HG02763 (cell line): Measurements from ENCODE around the gene OARD1.

Experiments used
- ATAC-seq: cut with Tn5 transposase; IDR thresholded peaks from one replicate; pipeline ENCODE4 v1.9.1; 2021; ENCODE audit warnings: mild to moderate bottlenecking, moderate library complexity; ENCODE audit not compliant: unreplicated experiment

OARD1 gene

GRCh38 chr6:41050536-41050935 lies 21.6 kb downstream of the OARD1 start:
- no peak for ATAC-seq

GRCh38 chr6:41049955-41050354 lies 22.2 kb downstream of the OARD1 start:
- no peak for ATAC-seq

- ATAC-seq, result no peak
Observed at GRCh38 chr6:41049521-41049920, 22.6 kb downstream of the OARD1 start.

GRCh38 chr6:41047745-41048732 lies 24.1 kb downstream of the OARD1 start:
- ATAC-seq, result no peak

GRCh38 chr6:41047306-41047705 lies 24.9 kb downstream of the OARD1 start:
- no peak for ATAC-seq

GRCh38 chr6:41046084-41046483 lies 26.1 kb downstream of the OARD1 start:
- no peak for ATAC-seq

- ATAC-seq, result no peak
Observed at GRCh38 chr6:41045664-41046063, 26.5 kb downstream of the OARD1 start.

- ATAC-seq, result no peak
Observed at GRCh38 chr6:41043151-41043550, 29.0 kb downstream of the OARD1 start.

- no peak for ATAC-seq
Observed at GRCh38 chr6:41042226-41043055, 29.7 kb downstream of the OARD1 start, which contains the start of gene TSPO2. TSS of gene TSPO2 (plus strand) at chr6:41042467. CDS start at chr6:41042986, 519 bp downstream.

GRCh38 chr6:41040940-41041536 lies 31.1 kb downstream of the OARD1 start:
- no peak for ATAC-seq

GRCh38 chr6:41040101-41040939 lies 31.8 kb downstream of the OARD1 start:
- no peak for ATAC-seq

- no peak for ATAC-seq
Observed at GRCh38 chr6:41039060-41039998, 32.8 kb downstream of the OARD1 start, which contains the start of gene UNC5CL. TSS of gene UNC5CL (minus strand) at chr6:41039221. CDS start at chr6:41035074, 4,147 bp downstream.

GRCh38 chr6:41038205-41038604 lies 34.0 kb downstream of the OARD1 start:
- ATAC-seq, result no peak

GRCh38 chr6:41037107-41037900 lies 34.9 kb downstream of the OARD1 start:
- no peak for ATAC-seq

- ATAC-seq, result no peak
Observed at GRCh38 chr6:41036601-41037000, 35.6 kb downstream of the OARD1 start.

GRCh38 chr6:41036186-41036585 lies 36.0 kb downstream of the OARD1 start:
- ATAC-seq, result no peak

GRCh38 chr6:41033776-41034175 lies 38.4 kb downstream of the OARD1 start:
- no peak for ATAC-seq

GRCh38 chr6:41032830-41033229 lies 39.3 kb downstream of the OARD1 start:
- ATAC-seq, result no peak
